Mesenchymal stem cell (in vitro differentiated cells and primary cell): ENCODE measurements around the gene GRAP2.
"Not testable (repeated sequence)": the region's sequence is repeated elsewhere in the genome, so short reads cannot be mapped to it uniquely, and the experiment has no call there.

Source experiments
- DNase-seq: peaks from one replicate; pipeline ENCODE4 v3.0.0-alpha.2; 2013
- H2AFZ ChIP-seq: one replicate; pipeline ENCODE4 v1.6.1; 2013; ENCODE audit warnings: low read depth, mild to moderate bottlenecking, control low read depth, inconsistent platforms, low read length, moderate library complexity
- H2AK5ac ChIP-seq: 2 replicates; pipeline ENCODE4 v1.6.1; 2013; ENCODE audit warnings: low read length, moderate library complexity, mild to moderate bottlenecking, inconsistent platforms; ENCODE audit not compliant: severe bottlenecking
- H2BK120ac ChIP-seq: one replicate; pipeline ENCODE4 v1.6.1; 2013; ENCODE audit warnings: low read depth, mild to moderate bottlenecking, inconsistent platforms, low read length, moderate library complexity
- H2BK12ac ChIP-seq, 2 experiments: one replicate each; pipeline ENCODE4 v1.6.1; 2013; ENCODE audit warnings: inconsistent platforms in 2 of 2, low read length in 2 of 2, mild to moderate bottlenecking in 2 of 2, moderate library complexity in 2 of 2, control low read depth in 1 of 2
- H2BK15ac ChIP-seq: one replicate; pipeline ENCODE4 v1.6.1; 2013; ENCODE audit warnings: mild to moderate bottlenecking, low read depth, inconsistent platforms; ENCODE audit not compliant: poor library complexity, severe bottlenecking
- H2BK5ac ChIP-seq: 2 replicates; pipeline ENCODE4 v1.6.1; 2013; ENCODE audit warnings: low read depth, mild to moderate bottlenecking, low read length, control low read depth, inconsistent platforms; ENCODE audit not compliant: poor library complexity, severe bottlenecking
- H3K14ac ChIP-seq, 2 experiments: one replicate each; pipeline ENCODE4 v1.6.1; 2013; ENCODE audit warnings: inconsistent platforms in 2 of 2, low read length in 2 of 2, control low read depth in 1 of 2, mild to moderate bottlenecking in 1 of 2, moderate library complexity in 1 of 2
- H3K18ac ChIP-seq, 2 experiments: one replicate each; pipeline ENCODE4 v1.6.1; 2013; ENCODE audit warnings: inconsistent platforms in 2 of 2, low read length in 2 of 2, control low read depth in 1 of 2, low read depth in 1 of 2, mild to moderate bottlenecking in 1 of 2
- H3K23ac ChIP-seq, 2 experiments: one replicate each; pipeline ENCODE4 v1.6.1; 2013; ENCODE audit warnings: inconsistent platforms in 2 of 2, low read length in 2 of 2, mild to moderate bottlenecking in 2 of 2, moderate library complexity in 2 of 2, control low read depth in 1 of 2
- H3K27ac ChIP-seq: 2 replicates; pipeline ENCODE4 v1.5.1; 2013; ENCODE audit warnings: mild to moderate bottlenecking, moderate library complexity, low read length, control low read depth, inconsistent platforms; ENCODE audit not compliant: poor library complexity, severe bottlenecking
- H3K27me3 ChIP-seq, 2 experiments: 2 replicates each; pipeline versions ENCODE4 v1.6.1 to v1.7.0; 2013; ENCODE audit warnings: low read length in 2 of 2, mild to moderate bottlenecking in 2 of 2, moderate library complexity in 2 of 2, control low read depth in 1 of 2, inconsistent platforms in 1 of 2; ENCODE audit not compliant: control insufficient read depth in 1 of 2, insufficient read depth in 1 of 2
- H3K36me3 ChIP-seq, 2 experiments: 2 replicates each; pipeline versions ENCODE4 v1.6.1 to v1.7.0; 2013; ENCODE audit warnings: low read length in 2 of 2, control low read depth in 1 of 2, inconsistent platforms in 1 of 2, low read depth in 1 of 2, mild to moderate bottlenecking in 1 of 2; ENCODE audit not compliant: insufficient read depth in 2 of 2, control insufficient read depth in 1 of 2
- H3K4ac ChIP-seq, 2 experiments: one replicate each; pipeline ENCODE4 v1.6.1; 2013; ENCODE audit warnings: inconsistent platforms in 2 of 2, low read length in 2 of 2, mild to moderate bottlenecking in 2 of 2, moderate library complexity in 2 of 2, control low read depth in 1 of 2, low read depth in 1 of 2
- H3K4me1 ChIP-seq: 2 replicates; pipeline ENCODE4 v1.6.1; 2013; ENCODE audit warnings: low read depth, low read length, control low read depth; ENCODE audit not compliant: control insufficient read depth, insufficient read depth
- H3K4me2 ChIP-seq: 2 replicates; pipeline ENCODE4 v1.6.1; 2013; ENCODE audit warnings: low read length, mild to moderate bottlenecking, inconsistent platforms; ENCODE audit not compliant: poor library complexity, severe bottlenecking
- H3K4me3 ChIP-seq, 2 experiments: 2 replicates each; pipeline versions ENCODE4 v1.5.1 to v1.7.0; 2013; ENCODE audit warnings: low read length in 2 of 2, mild to moderate bottlenecking in 2 of 2, control low read depth in 1 of 2, low read depth in 1 of 2; ENCODE audit not compliant: insufficient read depth in 1 of 2
- H3K79me1 ChIP-seq: replicated peaks from 2 replicates; pipeline ENCODE4 v1.6.1; 2013; ENCODE audit warnings: mild to moderate bottlenecking, control low read depth, low read length, inconsistent platforms; ENCODE audit not compliant: poor library complexity, severe bottlenecking
- H3K9ac ChIP-seq: 2 replicates; pipeline ENCODE4 v1.7.0; 2013; ENCODE audit warnings: mild to moderate bottlenecking, low read length, moderate library complexity
- H3K9me3 ChIP-seq: 2 replicates; pipeline ENCODE4 v1.7.0; 2013; ENCODE audit warnings: mild to moderate bottlenecking, low read length; ENCODE audit not compliant: control insufficient read depth
- H4K8ac ChIP-seq: one replicate; pipeline ENCODE4 v1.6.1; 2013; ENCODE audit warnings: inconsistent platforms, mild to moderate bottlenecking, low read length, moderate library complexity
- H4K91ac ChIP-seq: one replicate; pipeline ENCODE4 v1.6.1; 2013; ENCODE audit warnings: mild to moderate bottlenecking, low read length, inconsistent platforms
- WGBS: methylation state at CpG from one replicate; pipeline ENCODE4 v1.1.7; 2013; ENCODE audit warnings: mixed read lengths; 5-methylcytosine and 5-hydroxymethylcytosine counted together

GRAP2 gene

DNA sequence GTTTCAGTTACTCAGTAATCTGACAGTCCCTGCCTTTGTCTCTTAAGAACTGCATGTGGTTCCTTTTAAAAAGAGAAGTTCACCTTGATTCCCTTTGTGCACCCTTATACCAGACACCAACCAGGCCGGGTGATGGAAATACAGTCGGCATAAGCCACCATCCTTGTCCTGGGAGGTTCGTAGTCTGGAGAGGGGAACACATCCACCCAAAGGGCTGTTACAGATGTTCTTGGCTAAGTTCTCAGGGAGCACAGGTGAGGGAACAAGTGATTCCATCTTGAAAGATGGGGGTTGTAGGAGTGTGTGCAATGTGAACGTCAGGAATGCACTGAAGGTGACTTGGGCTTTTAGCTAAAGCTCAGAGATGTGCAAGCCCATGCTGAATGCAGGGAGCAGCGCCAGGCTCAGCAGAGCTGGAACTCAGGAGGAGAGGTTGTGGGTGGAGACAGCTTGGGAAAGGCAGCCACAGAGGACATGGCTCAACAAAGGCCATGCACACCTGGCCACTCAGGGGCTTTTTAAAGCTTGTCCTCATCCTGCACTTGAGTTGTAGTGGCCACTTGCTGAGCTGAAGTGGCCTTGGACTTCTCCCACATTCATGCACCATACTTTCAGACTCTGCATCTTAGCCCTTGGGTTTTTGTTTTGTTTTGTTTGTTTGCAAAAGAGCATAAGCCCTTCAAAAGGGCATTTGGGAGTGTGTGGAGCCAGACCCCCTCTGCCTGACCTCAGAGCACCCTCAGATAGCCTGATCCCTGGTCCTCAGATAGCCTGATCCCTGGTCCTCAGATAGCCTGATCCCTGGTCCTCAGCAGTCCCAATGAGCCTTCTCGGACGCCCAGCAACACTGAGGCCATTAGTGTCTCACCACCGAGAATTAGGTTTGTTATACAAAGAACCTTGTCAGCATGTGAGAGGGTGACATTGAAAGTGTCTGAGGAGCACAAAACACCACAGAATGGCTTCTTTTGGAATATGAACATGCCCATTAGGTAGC, 46.6 kb downstream of the GRAP2 start:
- no peaks in the 10 kb centered on the region for H3K9me3 ChIP-seq
- H2BK15ac ChIP-seq: no peak overlapping the region
- WGBS: 84% methylated on average over 8 of the region's 8 CpGs

DNA sequence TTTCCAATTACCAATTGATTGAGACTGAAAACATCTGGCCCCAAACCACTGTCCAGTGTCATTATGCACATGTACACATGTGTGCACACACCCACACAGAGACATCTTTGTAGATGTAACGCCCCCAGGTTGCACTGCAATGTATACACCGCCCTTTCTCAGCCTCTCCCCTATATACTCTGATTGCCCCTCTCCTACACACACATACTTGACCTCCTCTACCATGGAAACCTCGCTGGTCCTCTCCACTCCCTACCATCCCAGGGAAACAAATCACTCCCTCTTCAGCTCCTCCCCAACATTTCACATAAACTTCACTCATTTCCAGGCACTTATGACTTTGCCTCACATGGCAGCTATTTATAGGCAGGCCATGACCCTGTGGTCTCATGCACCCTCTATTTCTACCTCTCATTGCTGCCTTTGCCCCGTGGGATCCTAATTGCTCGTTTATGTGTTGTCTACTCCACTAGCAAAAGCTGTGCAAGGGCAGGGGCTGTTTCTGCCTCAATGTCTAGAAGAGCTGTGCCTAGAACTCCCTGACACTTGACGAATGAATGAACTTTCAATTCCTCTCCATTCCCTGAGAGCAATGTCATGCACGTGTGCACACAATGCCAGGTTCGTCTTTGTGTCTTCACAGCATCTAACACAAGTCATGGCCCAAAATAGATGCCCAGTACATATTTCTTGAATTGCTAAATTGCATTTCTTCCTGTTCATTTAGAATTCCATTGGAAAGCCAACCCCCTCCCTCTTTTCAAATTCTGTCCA, 49.3 kb downstream of the GRAP2 start:
- Histone ChIP-seq H3K9me3 (no peaks in the 10 kb centered on the region), H3K4me3 (no peak overlapping the region), H3K27me3 (peaks cover 7 to 36% of the 10 kb centered on the region in 2 experiments), H3K23ac (no peak overlapping the region), H3K27ac (no peak overlapping the region), H2AK5ac (no peak overlapping the region), H2AFZ (no peak overlapping the region), H3K79me1 (no peaks in the 10 kb centered on the region), H3K14ac (peak overlapping the region in 1 of 2 experiments; percentile 31), H2BK12ac (no peak overlapping the region), H3K4me1 (peaks cover 4% of the 10 kb centered on the region), H3K18ac (no peak overlapping the region), H2BK5ac (no peak overlapping the region), H2BK120ac (no peak overlapping the region), H3K4ac (no peak overlapping the region), H2BK15ac (no peak overlapping the region), H4K8ac (no peak overlapping the region), H3K4me2 (no peak overlapping the region), H3K36me3 (no peaks in the 10 kb centered on the region), H3K9ac (no peak overlapping the region), H4K91ac (no peak overlapping the region)
- WGBS: 74% methylated on average over 8 of the region's 8 CpGs
- DNase-seq: peak; percentile 26

More for the DNA sequence above, 46.6 kb downstream of the GRAP2 start:
- Histone ChIP-seq H2AFZ (no peak overlapping the region), H4K91ac (no peak overlapping the region), H4K8ac (no peak overlapping the region), H2BK12ac (peak overlapping the region in 1 of 2 experiments; percentile 49), H3K79me1 (no peaks in the 10 kb centered on the region), H2AK5ac (no peak overlapping the region), H3K14ac (no peak overlapping the region), H3K9ac (no peak overlapping the region), H3K23ac (no peak overlapping the region), H3K4ac (no peak overlapping the region), H3K27me3 (peaks cover 13 to 35% of the 10 kb centered on the region in 2 experiments), H3K36me3 (no peaks in the 10 kb centered on the region), H3K4me3 (no peak overlapping the region), H3K4me1 (peaks cover 2% of the 10 kb centered on the region), H2BK120ac (no peak overlapping the region), H3K18ac (no peak overlapping the region), H3K4me2 (no peak overlapping the region), H2BK5ac (no peak overlapping the region), H3K27ac (no peak overlapping the region)
- DNase-seq: no peak

DNA sequence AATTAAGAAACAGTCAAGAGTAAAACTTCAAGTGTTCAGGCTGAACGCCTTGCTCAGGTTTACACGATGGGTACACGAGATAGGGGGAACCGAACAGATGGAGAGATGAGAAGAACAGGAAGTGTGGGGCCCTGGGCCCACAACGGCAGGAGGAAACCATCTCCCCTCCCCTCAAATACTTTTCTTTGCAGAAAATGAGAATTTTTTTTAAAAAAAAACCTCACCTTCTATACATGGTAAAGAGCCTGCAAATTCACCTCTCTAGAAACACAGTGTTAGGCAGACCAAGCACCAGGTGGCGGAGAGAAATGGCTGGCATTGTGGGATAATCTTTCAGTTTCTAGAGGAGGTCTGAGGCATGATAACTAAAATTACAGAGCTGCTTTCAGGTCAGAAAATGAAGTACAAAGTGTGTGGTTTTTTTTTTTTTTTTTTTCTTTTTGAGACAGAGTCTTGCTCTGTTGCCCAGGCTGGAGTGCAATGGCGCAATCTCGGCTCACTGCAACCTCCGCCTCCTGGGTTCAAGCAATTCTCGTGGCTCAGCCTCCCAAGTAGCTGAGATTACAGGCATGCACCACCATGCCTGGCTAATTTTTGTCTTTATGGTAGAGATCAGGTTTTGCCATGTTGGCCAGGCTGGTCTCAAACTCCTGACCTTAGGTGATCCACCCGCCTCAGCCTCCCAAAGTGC, 50.9 kb downstream of the GRAP2 start:
- not testable (repeated sequence) for H3K23ac ChIP-seq

More for the DNA sequence above, 50.9 kb downstream of the GRAP2 start:
- not testable (repeated sequence) for H3K79me1 ChIP-seq, H2BK120ac ChIP-seq, DNase-seq, H4K8ac ChIP-seq, H3K36me3 ChIP-seq, H3K9me3 ChIP-seq, H2AK5ac ChIP-seq, H3K27ac ChIP-seq, H2BK5ac ChIP-seq, H4K91ac ChIP-seq, H3K18ac ChIP-seq, H3K9ac ChIP-seq, H3K4ac ChIP-seq, H2BK12ac ChIP-seq, H3K4me1 ChIP-seq, H3K4me3 ChIP-seq, H3K4me2 ChIP-seq, H2BK15ac ChIP-seq, H2AFZ ChIP-seq, H3K14ac ChIP-seq
- H3K27me3 ChIP-seq: peaks cover 7 to 34% of the 10 kb centered on the region in 2 experiments
- WGBS: 84% methylated on average over 10 of the region's 11 CpGs
